Hematopoietic multipotent progenitor cell treated with erythropoietin and hydrocortisone succinate and interleukin-3 and kit ligand, for 17 days (in vitro differentiated cells): Measurements from ENCODE around the gene CSTF3.
"Not testable (repeated sequence)": the region's sequence is repeated elsewhere in the genome, so short reads cannot be mapped to it uniquely, and the experiment has no call there.

Experiments used
- DNase-seq: peaks from one replicate; pipeline ENCODE4 v3.0.0-alpha.2; 2015; ENCODE audit warnings: low spot score

The CSTF3 gene

GRCh38 chr11:33161120-33162005 lies at the start of gene CSTF3:
TSS of gene CSTF3 (minus strand) at chr11:33161480. CDS start at chr11:33161325, 155 bp downstream.
- peak; percentile 95 for DNase-seq

GRCh38 chr11:33208150-33208549 lies 46.9 kb upstream of the CSTF3 start:
- no peak for DNase-seq

DNA sequence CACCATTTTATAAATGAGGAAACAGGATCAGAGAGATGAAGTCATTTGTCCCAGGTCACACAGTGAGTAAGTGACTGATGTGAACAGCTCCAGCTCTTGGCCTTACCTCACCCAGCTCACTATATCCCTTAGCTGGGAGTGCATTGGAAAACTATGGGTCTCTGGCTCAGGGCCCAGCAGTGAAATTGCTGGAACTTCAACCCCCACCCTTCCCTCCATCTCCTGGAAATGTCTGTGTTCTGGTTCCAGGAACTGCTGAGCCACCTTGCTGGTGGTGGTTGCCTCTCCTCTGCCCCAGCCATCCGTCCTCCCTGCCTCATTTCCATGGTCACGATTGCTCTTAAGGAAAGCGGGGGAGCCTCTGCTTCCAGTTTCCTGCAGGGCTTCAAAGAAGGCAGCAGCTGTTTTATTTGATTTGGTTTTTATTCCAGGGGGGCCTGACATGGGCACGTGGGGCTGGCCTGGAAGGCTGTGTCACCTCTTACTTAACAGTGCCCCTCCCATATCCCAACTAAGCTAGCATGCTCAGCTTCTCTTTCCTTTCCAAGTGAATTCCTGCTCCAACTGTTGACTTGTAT lies 46.2 kb upstream of the CSTF3 start:
- DNase-seq: no peak

GRCh38 chr11:33197915-33198727 lies 36.8 kb upstream of the CSTF3 start:
- no peak for DNase-seq

DNA sequence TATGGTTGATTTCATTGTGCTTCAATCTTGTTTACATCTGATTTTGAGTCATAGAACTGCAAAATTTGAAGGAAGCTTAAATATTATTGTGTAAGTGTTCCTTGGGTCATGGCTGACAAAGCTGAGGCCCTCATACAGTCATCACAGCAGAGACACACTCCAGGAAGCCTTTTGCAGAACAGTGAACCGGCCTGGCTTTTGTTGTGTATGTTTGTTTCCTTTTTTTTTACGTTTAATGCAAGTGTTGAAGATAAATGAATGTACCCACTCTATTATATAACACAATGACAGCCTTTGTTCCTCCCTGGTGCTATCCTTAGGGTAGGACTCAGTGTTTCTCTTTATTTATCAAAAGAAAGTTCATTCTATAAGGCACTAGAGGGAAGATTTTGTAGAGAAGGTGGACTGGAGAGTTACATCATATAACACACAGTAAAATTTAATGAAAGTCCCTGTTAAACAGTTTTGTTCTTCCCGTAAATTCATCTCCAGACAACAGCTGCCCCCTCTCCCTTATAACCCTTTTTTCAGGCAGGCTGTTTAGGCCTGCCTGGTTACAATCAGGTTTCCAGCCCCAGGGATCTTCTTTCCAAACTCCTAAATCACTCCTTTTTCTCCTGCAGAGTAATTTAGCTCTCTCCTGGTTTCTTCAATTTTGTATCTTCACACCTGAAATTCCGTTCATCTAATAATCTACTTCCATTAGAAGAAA lies 34.3 kb upstream of the CSTF3 start:
- DNase-seq: no peak

GRCh38 chr11:33194455-33194854 lies 33.2 kb upstream of the CSTF3 start:
- no peak for DNase-seq

DNA sequence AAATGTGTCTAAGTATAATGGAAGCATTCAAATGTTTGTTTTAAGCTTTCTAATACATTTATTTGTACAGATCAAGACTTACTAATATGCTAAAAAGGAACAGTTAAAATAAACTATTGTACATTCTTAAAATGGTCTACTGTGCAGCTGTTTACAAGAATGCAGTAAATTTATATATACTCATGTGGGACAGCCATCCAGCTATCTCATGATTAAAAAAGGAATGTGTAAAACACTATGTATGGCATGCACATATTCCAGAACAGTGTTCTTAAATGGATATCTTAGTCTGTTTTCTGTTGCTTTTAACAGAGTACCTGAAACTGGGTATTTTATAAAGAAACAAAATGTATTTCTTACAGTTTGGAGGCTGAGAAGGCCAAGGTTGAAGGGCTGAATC lies 30.2 kb upstream of the CSTF3 start:
- DNase-seq: no peak

- no peak for DNase-seq
These were observed 26.9 kb upstream of the CSTF3 start for GRCh38 chr11:33187998-33188722.

GRCh38 chr11:33185756-33186155 lies 24.5 kb upstream of the CSTF3 start:
- no peak for DNase-seq

DNA sequence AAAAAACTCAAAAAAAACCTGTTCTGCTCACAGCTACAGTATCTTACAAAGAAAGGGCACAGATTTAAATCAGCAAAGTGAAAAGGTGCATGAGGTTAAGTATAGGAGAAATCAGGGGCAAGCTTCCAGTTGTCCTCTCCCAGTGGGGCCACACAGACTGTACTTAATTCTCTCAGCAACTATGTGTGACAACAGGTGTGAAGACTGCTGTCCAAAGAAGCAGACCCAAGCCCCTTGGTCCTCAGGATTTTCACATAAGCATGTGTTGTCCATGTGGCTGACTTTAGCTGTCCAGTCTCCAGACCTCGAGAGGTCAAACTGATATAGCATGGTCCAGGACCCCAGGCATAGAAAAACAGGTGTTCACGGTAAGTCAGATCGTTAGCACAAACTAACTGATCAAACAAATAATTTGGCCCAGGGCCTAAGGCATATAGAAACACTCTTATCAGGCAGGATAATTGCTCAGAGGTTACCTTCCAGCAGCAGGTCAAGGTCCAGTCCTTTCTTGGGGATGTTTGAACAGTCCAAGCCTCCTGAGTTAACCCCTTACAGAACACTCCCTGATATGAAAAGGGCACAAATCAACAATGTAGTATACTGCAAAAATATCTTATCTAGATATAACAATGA lies 21.1 kb upstream of the CSTF3 start:
- DNase-seq: no peak

DNA sequence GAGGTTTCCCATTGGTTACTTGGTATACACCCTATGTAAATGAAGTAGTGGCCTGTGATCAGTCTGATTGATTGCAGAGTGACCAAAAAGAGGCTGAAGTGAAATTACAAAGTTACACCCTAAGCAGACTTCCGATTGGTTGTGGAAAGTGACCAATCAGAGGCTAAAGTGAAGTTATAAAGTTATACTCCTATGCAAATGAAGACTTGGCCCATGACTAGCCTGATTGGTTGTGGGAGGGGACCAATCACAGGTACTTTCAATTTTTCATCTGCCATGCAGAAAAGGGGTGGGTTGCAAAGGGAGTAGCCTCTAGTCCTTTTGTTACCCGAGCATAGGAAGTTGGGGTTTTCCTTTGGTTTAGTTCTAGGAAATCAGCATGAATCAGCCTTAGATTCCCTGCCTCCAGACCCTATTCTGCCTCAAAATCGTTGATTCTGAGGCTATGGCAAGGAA lies 18.1 kb upstream of the CSTF3 start:
- DNase-seq: no peak

- DNase-seq: no peak
These were observed 17.3 kb upstream of the CSTF3 start for GRCh38 chr11:33178443-33179180.

GRCh38 chr11:33177676-33178336 lies 16.5 kb upstream of the CSTF3 start:
- DNase-seq: no peak

GRCh38 chr11:33176760-33177159 lies 15.5 kb upstream of the CSTF3 start:
- not testable (repeated sequence) for DNase-seq

GRCh38 chr11:33172996-33173395 lies 11.7 kb upstream of the CSTF3 start:
- no peak for DNase-seq

- DNase-seq: no peak
These were observed 11.1 kb upstream of the CSTF3 start for GRCh38 chr11:33172345-33172744.

DNA sequence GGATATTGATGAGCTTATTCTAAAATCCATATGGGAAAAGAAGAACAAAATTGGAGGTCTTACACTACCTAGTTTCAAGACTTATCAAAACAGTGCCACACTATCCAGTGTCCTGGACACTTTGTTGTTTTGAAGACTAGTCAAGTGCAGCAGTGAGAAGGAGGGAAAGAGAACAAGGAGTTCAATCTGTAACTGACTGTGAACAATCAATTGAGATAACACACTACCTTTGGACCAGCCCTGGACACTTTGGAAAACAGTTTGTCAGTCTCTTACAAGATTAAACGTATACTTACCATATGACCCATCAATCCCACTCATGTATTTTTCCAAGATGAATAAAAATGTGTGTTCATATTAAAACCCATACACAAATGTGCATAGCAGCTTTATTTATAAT lies 10.0 kb upstream of the CSTF3 start:
- no peak for DNase-seq

- DNase-seq: no peak
These were observed 7.5 kb upstream of the CSTF3 start for GRCh38 chr11:33168709-33169200.

DNA sequence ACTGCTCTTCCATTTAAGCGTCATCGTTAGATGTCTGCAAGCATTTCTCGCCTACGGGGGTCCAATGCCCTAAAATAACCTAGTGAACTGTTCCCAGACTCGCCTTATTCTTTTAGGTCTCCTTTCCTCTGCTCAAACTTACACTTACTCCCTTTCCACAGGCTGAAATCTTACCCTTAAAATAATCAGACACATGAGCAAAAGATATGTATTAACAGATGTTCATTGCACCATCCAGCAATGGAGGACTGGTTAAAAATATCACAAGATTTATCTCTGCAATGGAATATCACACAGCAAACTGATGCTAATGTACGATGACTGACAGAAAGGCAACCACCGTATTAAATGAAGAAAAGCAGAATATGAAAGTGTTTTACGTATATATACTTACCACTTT lies 1.6 kb upstream of the CSTF3 start:
- DNase-seq: no peak
